GM12874 (cell line): ENCODE data around the gene ROCK2.

Experiments
- CTCF ChIP-seq: IDR thresholded peaks from 2 replicates; pipeline ENCODE4 v1.5.1; 2011; ENCODE audit warnings: low read depth, mild to moderate bottlenecking, control low read depth, low read length, moderate library complexity; ENCODE audit not compliant: insufficient read depth

ROCK2 gene

GRCh38 chr2:11354363-11355154, 10.1 kb upstream of the ROCK2 start:
- TF ChIP-seq CTCF: no peak

DNA sequence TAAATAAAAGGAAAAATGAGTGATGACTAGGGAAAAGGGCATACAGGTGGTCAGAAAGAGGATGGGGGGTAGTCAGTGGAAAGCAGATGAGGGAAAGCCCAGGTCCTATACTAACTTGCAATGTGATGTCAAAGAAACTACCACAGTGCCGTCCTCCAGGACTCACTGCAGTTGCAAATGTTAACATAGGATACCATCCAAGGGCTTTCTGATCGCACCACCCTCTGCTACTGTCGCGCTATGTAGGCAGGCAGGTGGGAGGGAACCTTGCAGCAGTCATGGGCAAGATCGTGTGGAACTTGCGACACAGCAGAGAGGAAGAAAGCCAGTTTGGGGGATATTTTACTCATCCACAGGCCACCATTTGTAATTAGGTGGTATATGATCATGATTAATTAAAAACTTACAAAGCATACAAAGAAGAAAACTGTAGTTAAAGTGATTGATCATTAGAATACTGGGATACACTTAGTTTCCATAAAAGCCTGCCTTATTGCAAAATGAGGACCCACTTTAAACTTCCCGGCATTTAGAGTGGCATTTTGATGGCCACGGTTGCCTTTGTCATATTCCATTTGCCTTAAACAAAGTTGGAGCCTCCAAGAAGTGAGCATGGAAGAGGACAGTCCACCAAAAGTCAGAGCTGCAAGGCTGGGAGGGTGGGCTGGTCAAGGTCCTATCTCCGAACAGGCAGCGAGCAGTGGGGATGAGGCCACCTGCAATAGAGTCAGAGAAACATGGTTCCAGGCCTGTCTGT, 8.5 kb upstream of the ROCK2 start:
- TF ChIP-seq CTCF: no peak

GRCh38 chr2:11348209-11348749, 3.8 kb upstream of the ROCK2 start:
- no peak for TF ChIP-seq CTCF

- no peak for TF ChIP-seq CTCF
Observed at GRCh38 chr2:11347403-11347959, 3.0 kb upstream of the ROCK2 start.

DNA sequence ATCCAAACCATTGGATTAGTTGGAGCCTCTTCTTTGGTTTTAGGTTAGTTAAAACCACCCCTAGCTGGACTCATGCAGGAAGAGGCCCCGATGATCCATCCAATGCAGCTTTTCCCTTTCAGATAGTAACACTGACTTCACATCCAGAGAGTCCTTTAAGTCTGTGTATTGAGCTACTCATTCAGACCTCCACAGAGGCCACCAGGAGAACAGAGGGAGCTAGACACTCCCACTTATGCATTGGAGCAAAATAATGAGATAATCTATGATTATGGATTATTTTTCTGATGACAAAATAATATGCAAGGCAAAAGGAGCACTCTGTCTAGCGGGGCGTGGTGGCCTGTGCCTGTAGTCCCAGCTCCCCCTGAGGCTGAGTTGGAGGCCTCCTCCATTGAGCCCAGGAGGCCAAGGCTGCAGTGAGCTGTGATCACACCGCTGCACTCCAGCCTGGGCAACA, 1.6 kb upstream of the ROCK2 start:
- no peak for TF ChIP-seq CTCF

DNA sequence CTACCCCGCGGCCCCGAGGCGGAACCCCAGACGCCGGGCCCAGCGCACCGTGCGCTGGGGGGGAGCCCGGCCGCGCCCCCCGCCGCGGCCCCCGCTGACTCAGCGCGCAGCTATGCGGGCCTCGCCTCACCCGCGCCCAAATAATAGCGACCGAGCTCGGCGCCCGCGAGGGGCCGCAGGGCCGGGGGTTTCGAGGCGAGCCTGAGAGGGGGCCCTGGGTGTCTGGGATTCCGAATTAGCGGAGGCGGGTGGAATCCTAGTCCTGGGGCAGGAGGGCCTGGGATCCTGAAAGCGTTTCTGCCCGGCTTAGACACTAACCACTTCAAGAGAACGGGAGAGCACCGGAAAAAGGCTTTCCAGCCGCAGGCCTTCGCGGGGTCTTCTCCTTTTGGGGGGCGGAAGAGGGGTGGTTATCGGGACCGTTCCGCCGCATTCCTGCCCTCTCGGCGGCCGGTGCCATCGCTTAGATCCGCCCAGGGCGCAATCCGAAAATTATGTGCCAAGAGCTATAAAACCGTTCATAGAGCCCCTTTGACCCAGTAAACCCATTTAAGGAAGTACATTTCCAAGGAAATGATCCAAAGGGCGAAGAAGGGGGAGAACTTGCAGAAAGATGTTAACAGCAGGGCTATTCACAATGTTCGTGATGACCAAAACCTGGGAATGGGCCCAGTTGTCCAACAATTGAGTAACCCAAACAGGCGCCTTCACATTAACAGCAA, 681 bp upstream of the ROCK2 start:
- no peak for TF ChIP-seq CTCF
